OCI-LY3 (cell line): ENCODE results near the gene MYOCD.

Experiments
- H2AFZ ChIP-seq: fragments of 200-600, 300-600 bp; shearing (Covaris generic); 2 replicates; pipeline ENCODE4 v1.6.0; 2014; ENCODE audit warnings: antibody characterized with exemption, low read depth, low read length
- H3K27ac ChIP-seq: fragments of 200-600, 300-600 bp; sonication (generic); 2 replicates; pipeline ENCODE4 v1.5.1; 2014; ENCODE audit warnings: mild to moderate bottlenecking, low read length, moderate library complexity, mixed read lengths
- H3K27me3 ChIP-seq: fragments of 200-600, 300-600 bp; sonication (generic); 2 replicates; pipeline ENCODE4 v1.6.1; 2014; ENCODE audit warnings: low read depth, low read length, mixed read lengths
- H3K36me3 ChIP-seq: fragments of 200-600, 300-600 bp; sonication (generic); replicated peaks from 2 replicates; pipeline ENCODE3; 2014; ENCODE audit warnings: low read depth, low read length, mixed read lengths
- H3K4me1 ChIP-seq: fragments of 300-600, 200-600 bp; sonication (generic); 2 replicates; pipeline ENCODE4 v1.6.1; 2014; ENCODE audit warnings: low read length, mixed read lengths
- H3K4me2 ChIP-seq: fragments of 200-600, 300-600 bp; sonication (generic); 2 replicates; pipeline ENCODE4 v1.6.1; 2014; ENCODE audit warnings: low read length, mixed read lengths
- H3K4me3 ChIP-seq: fragments of 300-600, 200-600 bp; sonication (generic); 2 replicates; pipeline ENCODE4 v1.5.1; 2014; ENCODE audit warnings: antibody characterized with exemption, mild to moderate bottlenecking, low read length, moderate library complexity
- H3K79me2 ChIP-seq: fragments of 300-600, 200-600 bp; shearing (Covaris generic); 2 replicates; pipeline ENCODE4 v1.6.1; 2014; ENCODE audit warnings: mild to moderate bottlenecking, low read length, mixed read lengths
- H3K9ac ChIP-seq: fragments of 300-600, 200-600 bp; shearing (Covaris generic); 2 replicates; pipeline ENCODE4 v1.6.0; 2014; ENCODE audit warnings: mild to moderate bottlenecking, low read length, moderate library complexity
- H3K9me3 ChIP-seq: fragments of 200-600, 300-600 bp; shearing (Covaris generic); 2 replicates; pipeline ENCODE4 v1.6.1; 2014; ENCODE audit warnings: low read length, mixed read lengths; ENCODE audit not compliant: insufficient read depth
- H4K20me1 ChIP-seq: fragments of 200-600, 300-600 bp; sonication (generic); 2 replicates; pipeline ENCODE4 v1.6.1; 2016; ENCODE audit warnings: low read length, mixed read lengths; ENCODE audit not compliant: insufficient read depth
- EZH2phosphoT487 ChIP-seq: fragments of 200-600 bp; shearing (Covaris generic); IDR thresholded peaks from 2 replicates; pipeline ENCODE4 v1.6.1; 2018; ENCODE audit warnings: antibody characterized with exemption, mixed run types, low read depth
- TF ChIP-seq, protein P1 (sequence below): fragments of 200-600, 300-600 bp; sonication (generic); IDR thresholded peaks from 2 replicates; pipeline ENCODE4 v1.5.1; 2014; ENCODE audit warnings: antibody characterized with exemption, low read length, low read depth

The MYOCD gene

GRCh38 chr17:12693640-12694039 is 27.9 kb downstream of the MYOCD start:
- H3K4me2 ChIP-seq: no peak overlapping the region
- no peak overlapping the region for H3K27ac ChIP-seq
- H3K36me3 ChIP-seq: peaks cover 66% of the 10 kb centered on the region
- no peaks in the 10 kb centered on the region for H3K4me1 ChIP-seq
- no peaks in the 10 kb centered on the region for H3K9me3 ChIP-seq
- no peak overlapping the region for H3K9ac ChIP-seq
- TF ChIP-seq, protein P1, sequence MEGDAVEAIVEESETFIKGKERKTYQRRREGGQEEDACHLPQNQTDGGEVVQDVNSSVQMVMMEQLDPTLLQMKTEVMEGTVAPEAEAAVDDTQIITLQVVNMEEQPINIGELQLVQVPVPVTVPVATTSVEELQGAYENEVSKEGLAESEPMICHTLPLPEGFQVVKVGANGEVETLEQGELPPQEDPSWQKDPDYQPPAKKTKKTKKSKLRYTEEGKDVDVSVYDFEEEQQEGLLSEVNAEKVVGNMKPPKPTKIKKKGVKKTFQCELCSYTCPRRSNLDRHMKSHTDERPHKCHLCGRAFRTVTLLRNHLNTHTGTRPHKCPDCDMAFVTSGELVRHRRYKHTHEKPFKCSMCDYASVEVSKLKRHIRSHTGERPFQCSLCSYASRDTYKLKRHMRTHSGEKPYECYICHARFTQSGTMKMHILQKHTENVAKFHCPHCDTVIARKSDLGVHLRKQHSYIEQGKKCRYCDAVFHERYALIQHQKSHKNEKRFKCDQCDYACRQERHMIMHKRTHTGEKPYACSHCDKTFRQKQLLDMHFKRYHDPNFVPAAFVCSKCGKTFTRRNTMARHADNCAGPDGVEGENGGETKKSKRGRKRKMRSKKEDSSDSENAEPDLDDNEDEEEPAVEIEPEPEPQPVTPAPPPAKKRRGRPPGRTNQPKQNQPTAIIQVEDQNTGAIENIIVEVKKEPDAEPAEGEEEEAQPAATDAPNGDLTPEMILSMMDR: no peak
- no peak for TF ChIP-seq EZH2phosphoT487
- no peak overlapping the region for H3K4me3 ChIP-seq
- no peaks in the 10 kb centered on the region for H3K27me3 ChIP-seq
- H2AFZ ChIP-seq: no peak overlapping the region
- H3K79me2 ChIP-seq: peaks cover 100% of the 10 kb centered on the region
- H4K20me1 ChIP-seq: peaks cover 96% of the 10 kb centered on the region

DNA sequence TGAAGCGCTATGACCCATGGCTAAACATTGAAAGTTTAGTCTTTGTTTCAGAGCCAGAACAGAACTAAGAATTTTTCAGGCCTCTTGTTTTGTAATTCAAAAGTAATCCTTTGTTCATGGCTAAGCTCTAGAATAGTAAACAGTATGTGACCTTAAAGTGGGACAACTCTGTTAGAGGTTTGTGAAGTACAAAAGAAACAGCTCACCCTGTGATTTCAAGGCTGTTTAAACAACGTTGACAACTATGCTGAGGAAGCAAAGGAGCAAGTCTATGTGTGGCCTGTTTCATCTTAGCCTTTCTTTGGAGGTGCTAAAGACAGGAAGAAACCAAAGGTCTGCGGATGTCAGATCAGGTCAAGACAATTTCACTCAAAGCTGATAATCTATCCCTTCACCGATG is 40.4 kb downstream of the MYOCD start:
- Histone ChIP-seq H3K4me3 (no peak overlapping the region), H3K79me2 (peaks cover 95% of the 10 kb centered on the region), H3K4me2 (no peak overlapping the region), H3K4me1 (peaks cover 45% of the 10 kb centered on the region), H3K9me3 (no peaks in the 10 kb centered on the region), H3K9ac (no peak overlapping the region), H3K27ac (0 out of 2 replicates have a peak overlapping the region, but pooled peaks have one; percentile 23), H4K20me1 (peaks cover 78% of the 10 kb centered on the region), H2AFZ (no peak overlapping the region), H3K27me3 (no peaks in the 10 kb centered on the region), H3K36me3 (peaks cover 74% of the 10 kb centered on the region)
- TF ChIP-seq EZH2phosphoT487: no peak
- TF ChIP-seq, protein P1: no peak

DNA sequence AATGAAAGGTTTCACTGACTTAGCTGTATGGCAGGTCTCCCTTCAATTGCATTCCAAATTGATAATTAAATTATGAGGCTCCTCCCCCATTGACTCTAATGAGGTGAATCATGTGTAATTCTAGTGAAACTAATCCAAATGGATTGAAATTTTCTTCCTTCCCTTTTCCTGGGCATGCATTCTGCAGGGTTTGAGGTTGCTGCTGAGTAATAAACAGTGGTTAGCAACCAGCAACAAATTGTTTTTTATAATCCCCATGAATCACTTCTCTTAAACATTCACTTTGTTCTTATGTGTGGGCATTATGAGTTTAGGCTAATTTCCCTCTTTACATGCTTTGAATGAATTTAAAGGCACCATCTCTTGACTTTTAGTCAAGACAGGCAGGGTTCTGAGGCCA is 43.4 kb downstream of the MYOCD start:
- no peak overlapping the region for H3K4me2 ChIP-seq
- no peak overlapping the region for H3K9ac ChIP-seq
- H4K20me1 ChIP-seq: peaks cover 74% of the 10 kb centered on the region
- no peaks in the 10 kb centered on the region for H3K9me3 ChIP-seq
- peaks cover 87% of the 10 kb centered on the region for H3K36me3 ChIP-seq
- no peaks in the 10 kb centered on the region for H3K27me3 ChIP-seq
- H2AFZ ChIP-seq: no peak overlapping the region
- TF ChIP-seq EZH2phosphoT487: no peak
- TF ChIP-seq, protein P1: no peak
- H3K4me1 ChIP-seq: peaks cover 36% of the 10 kb centered on the region
- H3K4me3 ChIP-seq: no peak overlapping the region
- H3K79me2 ChIP-seq: peaks cover 88% of the 10 kb centered on the region
- no peak overlapping the region for H3K27ac ChIP-seq

GRCh38 chr17:12712415-12712814 is 46.7 kb downstream of the MYOCD start:
- Histone ChIP-seq H3K9me3 (no peaks in the 10 kb centered on the region), H3K79me2 (peaks cover 71% of the 10 kb centered on the region), H3K4me1 (peaks cover 4% of the 10 kb centered on the region), H3K27ac (no peak overlapping the region), H3K27me3 (no peaks in the 10 kb centered on the region), H2AFZ (no peak overlapping the region), H3K9ac (no peak overlapping the region), H3K4me3 (no peak overlapping the region), H3K36me3 (peaks cover 89% of the 10 kb centered on the region), H4K20me1 (peaks cover 49% of the 10 kb centered on the region), H3K4me2 (no peak overlapping the region)
- no peak for TF ChIP-seq EZH2phosphoT487
- TF ChIP-seq, protein P1: no peak
